Duodenal mucosa (tissue), 2 donors: ENCODE results near the gene FAM110D.
A peak's percentile ranks its signal among the peaks of the same experiment; 100 is the strongest.

Source experiments
- H3K27ac ChIP-seq: one replicate; pipeline ENCODE4 v1.7.0; 2013; ENCODE audit warnings: low read depth, low read length
- H3K27me3 ChIP-seq, 2 donors: one replicate each; pipeline ENCODE4 v1.7.0; 2013; ENCODE audit warnings: low read length in 2 of 2, control low read depth in 1 of 2; ENCODE audit not compliant: insufficient read depth in 2 of 2, control insufficient read depth in 1 of 2
- H3K36me3 ChIP-seq, 2 donors: one replicate each; pipeline ENCODE4 v1.7.0; 2013; ENCODE audit warnings: low read length in 2 of 2, control low read depth in 1 of 2; ENCODE audit not compliant: insufficient read depth in 2 of 2, control insufficient read depth in 1 of 2
- H3K4me1 ChIP-seq, 2 donors: one replicate each; pipeline ENCODE4 v1.7.0; 2013; ENCODE audit warnings: low read length in 2 of 2, control low read depth in 1 of 2; ENCODE audit not compliant: insufficient read depth in 2 of 2, control insufficient read depth in 1 of 2
- H3K4me3 ChIP-seq, 2 donors: one replicate each; pipeline ENCODE4 v1.7.0; 2013; ENCODE audit warnings: low read length in 2 of 2, low read depth in 1 of 2
- H3K9ac ChIP-seq, 2 donors: one replicate each; pipeline ENCODE4 v1.7.0; 2013; ENCODE audit warnings: low read length in 2 of 2, low read depth in 1 of 2
- H3K9me3 ChIP-seq, 2 donors: one replicate each; pipeline ENCODE4 v1.7.0; 2013; ENCODE audit warnings: low read length in 2 of 2, control low read depth in 1 of 2; ENCODE audit not compliant: control insufficient read depth in 1 of 2

The FAM110D gene

GRCh38 chr1:26164036-26164860, 5.4 kb downstream of the FAM110D start:
- Histone ChIP-seq H3K9ac (no peak overlapping the region), H3K9me3 (no peaks in the 10 kb centered on the region), H3K4me1 (peaks cover 14% of the 10 kb centered on the region in 2 donors), H3K36me3 (no peaks in the 10 kb centered on the region), H3K27ac (no peak overlapping the region), H3K27me3 (peaks cover 11 to 19% of the 10 kb centered on the region in 2 donors), H3K4me3 (peak overlapping the region; percentile 46 to 53)

- H3K4me1 ChIP-seq: peaks cover 18 to 20% of the 10 kb centered on the region in 2 donors
- H3K36me3 ChIP-seq: no peaks in the 10 kb centered on the region
- no peak overlapping the region for H3K4me3 ChIP-seq
- H3K9me3 ChIP-seq: no peaks in the 10 kb centered on the region
- no peak overlapping the region for H3K27ac ChIP-seq
- H3K9ac ChIP-seq: no peak overlapping the region
- peaks cover 11 to 16% of the 10 kb centered on the region in 2 donors for H3K27me3 ChIP-seq
These were observed 6.3 kb downstream of the FAM110D start for GRCh38 chr1:26164861-26165842.

GRCh38 chr1:26166719-26167281, 7.9 kb downstream of the FAM110D start:
- Histone ChIP-seq H3K27me3 (peaks cover 8% of the 10 kb centered on the region in 2 donors), H3K27ac (no peak overlapping the region), H3K4me1 (peaks cover 15 to 24% of the 10 kb centered on the region in 2 donors), H3K9ac (no peak overlapping the region), H3K4me3 (no peak overlapping the region), H3K36me3 (no peaks in the 10 kb centered on the region), H3K9me3 (no peaks in the 10 kb centered on the region)

GRCh38 chr1:26168410-26169197, 9.7 kb downstream of the FAM110D start, which contains the start of gene C1orf232:
C1orf232 (minus strand) TSS chr1:26168963; CDS start chr1:26168499, 464 bp downstream.
- H3K9ac ChIP-seq: peak within 1 kb of the TSS; percentile 86 to 96
- H3K9me3 ChIP-seq: no peaks in the 10 kb centered on the region
- H3K4me3 ChIP-seq: peak within 1 kb of the TSS; percentile 84 to 94
- H3K27me3 ChIP-seq: no peaks in the 10 kb centered on the region
- H3K27ac ChIP-seq: peak within 1 kb of the TSS; percentile 56
- H3K36me3 ChIP-seq: no peaks in the 10 kb centered on the region
- H3K4me1 ChIP-seq: peaks cover 15 to 24% of the 10 kb centered on the region in 2 donors

- no peaks in the 10 kb centered on the region for H3K36me3 ChIP-seq
- no peaks in the 10 kb centered on the region for H3K9me3 ChIP-seq
- H3K9ac ChIP-seq: peak overlapping the region; percentile 86 to 96
- peak overlapping the region; percentile 84 to 94 for H3K4me3 ChIP-seq
- H3K27ac ChIP-seq: no peak overlapping the region
- peaks cover 15 to 20% of the 10 kb centered on the region in 2 donors for H3K4me1 ChIP-seq
- H3K27me3 ChIP-seq: no peaks in the 10 kb centered on the region
These were observed 10.3 kb downstream of the FAM110D start for GRCh38 chr1:26169198-26169554.

- Histone ChIP-seq H3K4me1 (peaks cover 11 to 17% of the 10 kb centered on the region in 2 donors), H3K27me3 (no peaks in the 10 kb centered on the region), H3K9ac (peak within 1 kb of the TSS; percentile 86 to 96), H3K4me3 (peak within 1 kb of the TSS; percentile 84 to 94), H3K36me3 (no peaks in the 10 kb centered on the region), H3K9me3 (no peaks in the 10 kb centered on the region), H3K27ac (peak within 1 kb of the TSS; percentile 56)
These were observed 11.0 kb downstream of the FAM110D start, which contains the start of gene ZNF593 for GRCh38 chr1:26169669-26170471. ZNF593 (plus strand) TSS chr1:26169908; CDS start chr1:26169984, 76 bp downstream.

- Histone ChIP-seq H3K4me1 (peaks cover 11 to 17% of the 10 kb centered on the region in 2 donors), H3K4me3 (peak overlapping the region; percentile 84 to 94), H3K36me3 (no peaks in the 10 kb centered on the region), H3K9me3 (no peaks in the 10 kb centered on the region), H3K27ac (no peak overlapping the region), H3K27me3 (no peaks in the 10 kb centered on the region), H3K9ac (peak overlapping the region; percentile 86 to 96)
These were observed 11.6 kb downstream of the FAM110D start for GRCh38 chr1:26170472-26170821.

- Histone ChIP-seq H3K36me3 (no peaks in the 10 kb centered on the region), H3K9me3 (no peaks in the 10 kb centered on the region), H3K4me1 (peaks cover 11 to 17% of the 10 kb centered on the region in 2 donors), H3K9ac (peak within 1 kb of the TSS; percentile 86 to 96), H3K27me3 (no peaks in the 10 kb centered on the region), H3K27ac (no peak within 1 kb of the TSS), H3K4me3 (peak within 1 kb of the TSS; percentile 84 to 94)
These were observed 12.5 kb downstream of the FAM110D start, which contains the start of gene ZNF593OS for GRCh38 chr1:26171084-26172072. ZNF593OS (minus strand) TSS chr1:26171832; CDS start chr1:26171661, 171 bp downstream.
